ENCODE data around the gene SLC28A3. TPM values are rescaled to one million over a fixed set of nuclear protein-coding genes. Genes with fewer than 3 reads are reported as not detected.

SLC28A3 gene
- not detected in 5 replicates for total RNA-seq (2022; extraction: Qiagen RNA extraction; ENCODE audit: low read depth)

GRCh38 chr9:84340535-84340934, at the start of gene SLC28A3:
Gene SLC28A3, minus strand, starts transcription at chr9:84340758. Its CDS starts 125 bp downstream, at chr9:84340633.

